Ascending aorta (tissue), 2 donors: Measurements from ENCODE around the gene NUDT14. TPM values are rescaled to one million over a fixed set of nuclear protein-coding genes. Genes with fewer than 3 reads are reported as not detected.

Experiments used
- DNase-seq, 2 donors: peaks; one replicate each; pipeline ENCODE4 v3.0.0-alpha.2; 2019; ENCODE audit warnings: low spot score in 2 of 2
- H3K27ac ChIP-seq, 2 donors: fragments of 200-600 bp; sonication (generic); one replicate each; pipeline ENCODE4 v1.5.1; 2016 to 2017; ENCODE audit warnings: mild to moderate bottlenecking in 1 of 2
- H3K27me3 ChIP-seq: fragments of 200-600 bp; sonication (generic); one replicate; pipeline ENCODE4 v1.5.1; 2017
- H3K36me3 ChIP-seq, 2 donors: fragments of 200-600 bp; sonication (generic); one replicate each; pipeline ENCODE4 v1.5.1; 2016
- H3K4me1 ChIP-seq, 2 donors: fragments of 200-600 bp; sonication (generic); one replicate each; pipeline ENCODE4 v1.5.1; 2016 to 2017; ENCODE audit warnings: mild to moderate bottlenecking in 1 of 2
- H3K4me3 ChIP-seq, 2 donors: fragments of 200-600 bp; sonication (generic); one replicate each; pipeline ENCODE4 v1.5.1; 2016 to 2017; ENCODE audit warnings: mild to moderate bottlenecking in 1 of 2
- H3K9me3 ChIP-seq, 2 donors: fragments of 200-600 bp; sonication (generic); one replicate each; pipeline ENCODE4 v1.5.1; 2016
- intact Hi-C: fragments of 100-400 bp; cut with DNase I; formaldehyde crosslinking; loops from one replicate; pipeline ENCODE4 v1.15.1; 2023
- total RNA-seq: library from RNA; depleted of rRNA; stranded (reverse); fragments of >200 nt; gene quantifications from one replicate; pipeline ENCODE4 v1.1.0, GENCODE V29; 2016
- TF ChIP-seq, protein P1 (sequence below), 3 experiments: fragments of 200-600 bp in 2 of 3; fragments of 450-650 bp in 1 of 3; sonication (generic) in 2 of 3; IDR thresholded peaks; one replicate each; pipeline ENCODE4 v1.5.1; 2016 to 2019; ENCODE audit warnings: antibody characterized with exemption in 3 of 3, mild to moderate bottlenecking in 1 of 3, moderate library complexity in 1 of 3

Gene NUDT14
- total RNA-seq, 1 donor from 2014 or later = 1.5 TPM

DNA sequence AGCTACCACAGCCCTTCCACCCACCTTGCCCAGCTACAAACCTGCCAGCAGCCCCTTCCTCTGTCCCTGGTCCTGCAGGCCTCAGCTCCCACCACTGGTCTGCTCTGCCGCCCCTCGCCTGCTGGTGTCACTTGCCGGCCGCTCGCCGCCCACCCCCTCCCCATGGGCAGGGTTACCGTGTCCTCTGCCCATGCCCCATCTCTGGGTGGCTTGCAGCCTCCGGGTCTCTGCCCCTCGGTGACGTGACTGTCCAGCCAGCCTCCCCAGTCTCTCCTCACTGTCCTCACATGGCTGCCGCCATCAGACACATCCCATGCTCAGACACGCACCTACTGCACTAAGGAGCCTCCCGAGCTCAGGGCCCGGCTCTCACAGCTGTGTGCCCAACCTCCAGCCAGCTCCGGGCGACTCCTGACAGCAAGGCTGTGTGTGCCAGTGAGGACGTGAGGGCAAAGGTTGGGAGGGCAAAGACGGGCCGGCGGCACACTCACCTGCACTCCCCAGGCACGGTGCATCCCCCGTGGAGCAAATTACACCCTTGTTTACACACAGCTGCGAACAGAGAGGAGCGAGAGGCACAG lies 26.0 kb downstream of the NUDT14 start:
- Histone ChIP-seq H3K36me3 (peaks cover 0 to 3% of the 10 kb centered on the region in 2 donors), H3K4me1 (no peaks in the 10 kb centered on the region), H3K9me3 (no peaks in the 10 kb centered on the region), H3K27ac (no peak overlapping the region), H3K4me3 (no peak overlapping the region), H3K27me3 (no peaks in the 10 kb centered on the region)
- DNase-seq = no peak
- TF ChIP-seq, protein P1, sequence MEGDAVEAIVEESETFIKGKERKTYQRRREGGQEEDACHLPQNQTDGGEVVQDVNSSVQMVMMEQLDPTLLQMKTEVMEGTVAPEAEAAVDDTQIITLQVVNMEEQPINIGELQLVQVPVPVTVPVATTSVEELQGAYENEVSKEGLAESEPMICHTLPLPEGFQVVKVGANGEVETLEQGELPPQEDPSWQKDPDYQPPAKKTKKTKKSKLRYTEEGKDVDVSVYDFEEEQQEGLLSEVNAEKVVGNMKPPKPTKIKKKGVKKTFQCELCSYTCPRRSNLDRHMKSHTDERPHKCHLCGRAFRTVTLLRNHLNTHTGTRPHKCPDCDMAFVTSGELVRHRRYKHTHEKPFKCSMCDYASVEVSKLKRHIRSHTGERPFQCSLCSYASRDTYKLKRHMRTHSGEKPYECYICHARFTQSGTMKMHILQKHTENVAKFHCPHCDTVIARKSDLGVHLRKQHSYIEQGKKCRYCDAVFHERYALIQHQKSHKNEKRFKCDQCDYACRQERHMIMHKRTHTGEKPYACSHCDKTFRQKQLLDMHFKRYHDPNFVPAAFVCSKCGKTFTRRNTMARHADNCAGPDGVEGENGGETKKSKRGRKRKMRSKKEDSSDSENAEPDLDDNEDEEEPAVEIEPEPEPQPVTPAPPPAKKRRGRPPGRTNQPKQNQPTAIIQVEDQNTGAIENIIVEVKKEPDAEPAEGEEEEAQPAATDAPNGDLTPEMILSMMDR (IDR thresholded peaks at IDR 0.05) = no peak
- intact Hi-C loops = no loop called here

- intact Hi-C loops = no loop called here
- Histone ChIP-seq H3K4me3 (no peak overlapping the region), H3K27me3 (no peaks in the 10 kb centered on the region), H3K36me3 (peaks cover 0 to 3% of the 10 kb centered on the region in 2 donors), H3K27ac (no peak overlapping the region), H3K4me1 (no peaks in the 10 kb centered on the region), H3K9me3 (no peaks in the 10 kb centered on the region)
- TF ChIP-seq, protein P1 (IDR thresholded peaks at IDR 0.05) = no peak
- no peak for DNase-seq
Observed at GRCh38 chr14:105154476-105154871, 26.6 kb downstream of the NUDT14 start.

DNA sequence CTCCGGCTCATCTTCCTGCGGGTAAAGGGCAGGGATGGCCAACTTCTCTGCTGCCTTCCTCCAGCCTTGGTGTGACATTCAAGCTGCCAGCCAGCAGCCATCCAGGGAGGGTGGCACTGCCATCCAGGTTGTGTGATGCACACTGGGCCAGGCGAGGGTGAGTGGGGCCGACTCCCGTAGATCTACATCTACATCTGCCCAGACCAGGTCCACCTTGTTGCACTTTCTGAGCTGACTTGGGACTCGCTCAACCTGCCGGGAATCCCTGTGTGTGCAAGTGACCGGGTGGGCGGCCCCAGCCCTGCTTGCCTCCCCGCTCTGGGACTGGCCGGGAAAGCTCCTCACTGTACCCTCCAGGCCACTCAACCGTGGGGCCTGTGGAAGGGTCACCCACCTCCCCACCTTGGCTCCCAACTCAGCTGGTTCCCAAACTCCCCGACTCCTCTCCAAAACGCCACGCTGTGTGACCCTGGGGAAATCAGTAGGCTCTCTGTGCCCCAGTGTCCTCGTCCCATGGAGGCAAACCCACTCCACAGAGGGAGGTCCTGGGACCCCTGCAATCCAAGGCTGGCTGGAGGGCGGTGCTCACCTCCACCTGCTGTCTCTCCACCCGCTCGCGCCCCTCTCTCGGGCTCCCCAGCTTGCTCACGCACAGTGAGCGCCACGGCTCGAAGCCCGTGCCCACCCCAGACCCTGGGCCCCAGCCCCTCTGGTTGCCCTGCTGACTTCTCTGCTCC lies 27.2 kb downstream of the NUDT14 start:
- no peaks in the 10 kb centered on the region for H3K4me1 ChIP-seq
- no peaks in the 10 kb centered on the region for H3K27me3 ChIP-seq
- no peaks in the 10 kb centered on the region for H3K9me3 ChIP-seq
- H3K36me3 ChIP-seq = peaks cover 0 to 3% of the 10 kb centered on the region in 2 donors
- intact Hi-C loops = no loop called here
- TF ChIP-seq, protein P1 (IDR thresholded peaks at IDR 0.05) = no peak
- H3K4me3 ChIP-seq = no peak overlapping the region
- no peak overlapping the region for H3K27ac ChIP-seq
- no peak for DNase-seq

DNA sequence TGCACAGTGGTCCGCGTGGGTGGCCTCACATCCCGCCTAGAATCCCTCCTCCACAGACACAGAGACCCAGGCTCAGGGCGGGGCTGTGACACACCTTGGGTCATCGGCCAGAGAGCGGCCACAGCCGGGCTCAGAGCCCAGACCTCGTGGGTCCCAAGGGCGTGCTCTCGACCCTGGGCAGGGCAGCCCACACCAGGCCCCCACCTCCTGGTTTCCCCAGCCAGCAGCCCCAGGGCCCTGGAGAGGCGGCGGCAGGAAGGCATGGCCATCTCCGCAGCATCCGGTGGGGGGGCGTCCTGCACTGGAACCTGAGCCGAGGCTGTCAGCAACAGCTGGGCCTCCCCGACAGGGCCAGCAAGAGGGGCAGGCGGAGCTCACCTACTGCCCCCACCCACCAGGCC lies 27.8 kb downstream of the NUDT14 start:
- intact Hi-C loops = no loop called here
- no peak overlapping the region for H3K27ac ChIP-seq
- no peak for DNase-seq
- TF ChIP-seq, protein P1 (IDR thresholded peaks at IDR 0.05) = no peak
- H3K36me3 ChIP-seq = peaks cover 0 to 3% of the 10 kb centered on the region in 2 donors
- no peaks in the 10 kb centered on the region for H3K9me3 ChIP-seq
- no peaks in the 10 kb centered on the region for H3K27me3 ChIP-seq
- H3K4me1 ChIP-seq = no peaks in the 10 kb centered on the region
- H3K4me3 ChIP-seq = no peak overlapping the region

GRCh38 chr14:105152794-105153241 lies 28.3 kb downstream of the NUDT14 start:
- Histone ChIP-seq H3K27me3 (no peaks in the 10 kb centered on the region), H3K4me3 (no peak overlapping the region), H3K36me3 (peaks cover 0 to 7% of the 10 kb centered on the region in 2 donors), H3K4me1 (no peaks in the 10 kb centered on the region), H3K27ac (no peak overlapping the region), H3K9me3 (no peaks in the 10 kb centered on the region)
- no peak for DNase-seq
- intact Hi-C loops = no loop called here
- TF ChIP-seq, protein P1 (IDR thresholded peaks at IDR 0.05) = no peak
